HG03469 (cell line): ENCODE measurements around the gene FMO2.

Experiments used
- ATAC-seq: cut with Tn5 transposase; IDR thresholded peaks from one replicate; pipeline ENCODE4 v1.9.1; 2021; ENCODE audit warnings: mild to moderate bottlenecking, moderate library complexity, moderate number of reproducible peaks; ENCODE audit not compliant: unreplicated experiment

FMO2 gene

GRCh38 chr1:171185091-171185490, at the start of gene FMO2:
FMO2 (plus strand) TSS chr1:171185300; CDS start chr1:171185714, 414 bp downstream.
- ATAC-seq, result no peak

DNA sequence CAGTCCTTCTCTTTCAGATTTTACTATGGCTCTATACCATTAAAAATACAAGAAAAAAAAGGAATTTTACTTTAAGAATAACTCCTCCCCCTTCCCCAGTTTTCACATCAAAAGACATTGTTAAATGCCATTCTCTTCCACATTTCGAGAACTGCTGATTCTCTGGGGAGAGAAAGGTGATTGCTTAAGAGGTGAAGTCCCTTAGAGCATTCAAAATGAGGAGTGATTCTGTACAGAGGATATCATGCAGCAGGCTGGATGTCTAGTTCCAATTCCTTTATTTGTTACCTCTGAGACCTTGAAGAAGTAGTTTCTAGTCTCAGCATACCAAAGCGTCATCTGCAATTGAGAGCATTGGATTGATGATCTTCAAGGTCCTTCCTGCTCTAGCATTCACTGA, 47.5 kb upstream of the FMO2 start:
- ATAC-seq, result no peak

DNA sequence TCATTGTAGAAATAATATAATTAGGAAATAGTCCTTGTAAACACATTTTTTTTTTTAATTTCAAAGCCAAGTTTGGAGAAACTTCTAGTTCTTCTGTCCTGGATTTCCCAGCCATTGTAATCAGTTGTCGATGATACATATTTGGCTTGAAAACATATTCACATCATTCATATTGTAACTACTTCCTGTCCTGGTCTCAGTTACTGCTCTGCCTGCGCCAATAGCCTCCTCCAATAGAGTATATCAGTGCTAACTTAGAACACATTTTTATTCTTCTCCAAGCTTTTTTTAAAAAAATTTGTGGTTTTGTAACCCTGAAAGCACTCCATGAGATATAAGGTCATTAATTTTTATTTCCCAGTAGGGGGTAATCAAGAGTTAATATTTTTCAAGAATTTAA, 46.1 kb upstream of the FMO2 start:
- ATAC-seq, result no peak

DNA sequence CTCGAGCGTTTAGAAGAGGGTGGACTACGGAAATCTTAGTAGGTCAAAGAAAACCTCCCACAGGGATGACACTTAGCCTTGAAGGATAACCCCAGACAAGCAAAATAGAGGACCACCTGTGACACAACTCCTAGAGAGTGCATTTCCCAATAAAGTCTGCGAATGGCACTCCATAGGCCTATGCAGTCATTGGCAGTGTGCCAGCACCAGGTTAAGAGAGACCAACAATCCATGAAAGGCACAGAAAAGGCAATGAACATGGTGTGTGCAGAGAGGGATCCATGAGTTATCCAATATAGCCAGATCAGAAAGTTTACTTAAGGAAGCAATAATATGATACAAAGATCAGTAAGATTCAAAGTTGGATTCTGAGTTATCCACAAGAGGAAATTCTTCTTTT, 45.2 kb upstream of the FMO2 start:
- ATAC-seq, result no peak

DNA sequence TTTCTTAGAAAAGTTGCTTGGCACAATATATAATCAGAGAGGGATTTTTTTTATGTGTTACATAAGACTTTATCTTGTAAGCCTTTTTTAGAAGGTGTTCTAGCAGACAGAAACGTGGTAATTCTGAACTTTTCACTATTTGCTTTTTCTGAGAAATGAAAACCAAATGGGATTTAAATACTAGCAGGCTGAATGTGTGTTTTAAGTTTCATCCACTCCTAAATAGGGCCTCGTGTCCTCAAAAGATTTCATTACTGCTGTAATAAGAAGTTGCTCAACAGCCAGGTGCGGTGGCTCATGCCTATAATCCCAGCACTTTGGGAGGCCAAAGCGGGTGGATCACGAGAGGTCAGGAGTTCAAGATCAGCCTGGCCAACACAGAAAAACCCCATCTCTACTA, 44.7 kb upstream of the FMO2 start:
- no peak for ATAC-seq

- ATAC-seq, result no peak
Measured at GRCh38 chr1:171140956-171141687, 44.0 kb upstream of the FMO2 start.

- ATAC-seq, result no peak
Measured at GRCh38 chr1:171141688-171142415, 43.2 kb upstream of the FMO2 start.

DNA sequence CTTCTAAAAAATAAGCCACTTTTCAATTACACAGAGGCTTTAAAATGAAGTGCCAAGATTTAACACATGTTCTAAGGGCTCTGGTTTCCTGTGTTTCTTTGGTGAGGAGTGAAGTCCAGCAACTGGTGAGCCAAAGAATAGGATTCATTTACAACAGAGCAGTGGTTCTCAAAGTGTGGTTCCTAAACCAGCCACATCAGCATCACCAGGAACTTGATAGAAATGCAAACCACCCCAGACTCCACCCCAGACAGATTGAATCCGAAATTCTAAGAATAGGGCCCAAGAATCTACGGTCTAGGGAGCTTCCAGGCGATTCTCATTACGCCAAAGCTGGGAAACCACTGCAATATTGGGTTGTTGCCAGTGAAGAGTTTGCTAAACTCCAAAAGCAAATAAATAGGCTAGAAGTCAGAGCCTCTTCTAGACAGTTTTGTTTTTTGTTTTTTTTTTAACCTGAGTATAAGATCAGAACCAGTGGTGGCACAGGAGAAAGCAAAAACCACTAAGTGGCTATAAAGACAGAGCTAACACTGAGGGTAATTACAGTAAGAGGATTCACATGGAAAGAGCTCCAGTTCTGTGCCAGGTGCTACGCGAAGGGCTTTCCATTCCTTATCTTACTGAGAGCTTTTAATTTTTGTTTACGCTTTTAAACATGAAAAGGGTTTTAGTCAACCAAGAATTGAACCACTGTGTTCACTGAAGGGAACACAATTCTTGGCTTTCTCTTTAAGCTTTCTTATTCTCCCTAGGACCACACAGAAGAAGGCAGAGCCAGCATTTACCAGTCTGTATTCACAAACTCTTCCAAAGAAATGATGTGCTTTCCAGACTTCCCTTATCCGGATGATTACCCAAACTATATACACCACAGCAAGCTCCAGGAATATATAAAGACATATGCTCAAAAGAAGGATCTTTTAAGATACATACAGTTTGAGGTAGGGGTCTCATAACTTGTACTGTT, 42.4 kb upstream of the FMO2 start:
- no peak for ATAC-seq

DNA sequence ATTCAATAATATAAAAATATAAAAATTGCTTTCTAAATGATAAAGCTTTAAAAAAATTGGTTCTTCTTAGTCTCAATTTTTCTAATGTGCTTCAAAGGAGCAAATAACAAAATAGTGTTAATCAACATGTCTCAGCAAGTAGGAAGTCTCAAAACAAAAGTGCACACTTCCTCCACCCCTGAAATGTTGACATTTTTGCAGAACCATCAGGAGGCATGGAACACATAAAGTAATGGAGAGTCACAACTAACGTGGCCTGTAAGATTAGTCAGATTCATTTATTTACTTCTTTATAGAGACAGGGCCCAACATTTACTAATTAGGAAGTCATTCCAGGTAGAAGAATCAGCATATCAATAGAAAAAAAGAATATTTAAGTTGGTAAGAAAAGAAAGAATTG, 34.9 kb upstream of the FMO2 start:
- ATAC-seq, result no peak

DNA sequence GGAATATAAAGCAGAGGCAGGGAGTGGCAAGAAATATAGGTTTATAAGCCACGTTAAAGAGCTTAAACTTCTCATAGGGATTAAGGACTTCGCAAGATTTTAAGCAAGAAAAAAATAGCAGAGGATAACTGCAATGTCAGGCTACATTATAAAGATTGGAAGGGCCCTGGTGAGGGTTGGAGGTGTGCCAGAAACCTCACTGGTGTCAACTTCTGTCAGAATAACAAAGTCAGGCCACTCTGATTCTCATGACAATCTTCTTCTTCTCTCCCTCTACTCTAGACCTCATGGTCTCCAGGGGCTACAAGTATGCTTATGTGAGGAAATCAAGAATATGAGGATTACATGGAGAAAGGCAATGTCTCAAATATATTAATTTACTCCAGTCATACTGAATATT, 32.6 kb upstream of the FMO2 start:
- no peak for ATAC-seq

DNA sequence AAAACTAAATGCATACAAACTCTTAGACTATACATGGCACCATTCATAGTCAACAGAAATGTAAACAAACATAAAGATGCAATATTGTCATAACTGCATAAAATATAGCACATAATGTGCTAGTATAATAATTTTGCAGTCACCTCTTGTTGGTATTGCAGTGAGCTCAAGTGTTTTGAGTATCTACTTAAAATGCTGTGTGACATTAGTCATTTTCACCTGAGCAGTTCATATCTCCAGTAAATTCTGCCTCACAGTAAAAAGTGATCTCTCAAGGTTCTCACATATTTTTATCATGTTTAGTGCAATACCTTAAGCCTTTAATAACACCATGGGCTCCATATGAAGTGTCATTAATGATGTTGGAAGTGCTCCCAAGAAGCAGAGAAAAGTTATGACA, 29.6 kb upstream of the FMO2 start:
- no peak for ATAC-seq

DNA sequence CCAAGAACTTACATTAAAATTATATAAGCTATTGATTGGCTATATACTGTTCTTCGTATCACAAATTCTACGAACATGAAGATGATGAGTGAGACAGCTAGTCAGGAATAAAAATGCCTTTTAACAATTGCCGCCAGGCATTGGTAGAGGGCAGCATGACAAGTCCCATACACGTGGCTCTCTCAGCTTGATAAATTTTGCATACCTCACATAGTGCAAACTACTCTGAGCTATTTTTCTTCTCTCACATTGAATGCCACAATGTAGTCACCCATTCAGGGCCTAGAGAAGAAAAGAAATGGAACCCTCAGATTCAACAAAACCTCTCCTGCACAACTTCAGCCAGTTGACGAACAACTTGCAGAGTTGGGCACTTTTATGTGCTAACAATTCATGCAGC, 27.0 kb upstream of the FMO2 start:
- ATAC-seq, result no peak

GRCh38 chr1:171158551-171158950, 26.5 kb upstream of the FMO2 start:
- ATAC-seq, result no peak

GRCh38 chr1:171159148-171159547, 26.0 kb upstream of the FMO2 start:
- ATAC-seq, result no peak

DNA sequence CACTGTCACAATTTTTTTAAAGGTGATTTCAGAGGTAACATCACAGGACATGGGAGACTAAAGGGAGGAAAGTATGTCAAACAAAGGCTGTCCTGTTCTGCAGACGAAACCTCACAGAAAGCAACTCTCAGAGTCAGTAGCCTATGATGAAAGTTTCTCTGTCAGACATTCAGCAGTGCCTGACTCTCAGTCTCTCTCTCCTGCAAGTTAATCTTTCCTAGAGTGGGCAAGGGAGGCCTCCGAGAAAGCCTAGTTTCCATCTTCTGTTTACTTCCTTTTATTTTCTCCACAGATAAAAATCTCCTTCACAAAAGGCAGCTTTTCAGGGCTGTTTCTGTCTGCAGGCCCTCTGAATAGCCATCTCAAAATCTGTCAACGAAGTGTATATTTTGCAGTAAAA, 24.9 kb upstream of the FMO2 start:
- no peak for ATAC-seq

- no peak for ATAC-seq
Measured at GRCh38 chr1:171160639-171161354, 24.3 kb upstream of the FMO2 start.

DNA sequence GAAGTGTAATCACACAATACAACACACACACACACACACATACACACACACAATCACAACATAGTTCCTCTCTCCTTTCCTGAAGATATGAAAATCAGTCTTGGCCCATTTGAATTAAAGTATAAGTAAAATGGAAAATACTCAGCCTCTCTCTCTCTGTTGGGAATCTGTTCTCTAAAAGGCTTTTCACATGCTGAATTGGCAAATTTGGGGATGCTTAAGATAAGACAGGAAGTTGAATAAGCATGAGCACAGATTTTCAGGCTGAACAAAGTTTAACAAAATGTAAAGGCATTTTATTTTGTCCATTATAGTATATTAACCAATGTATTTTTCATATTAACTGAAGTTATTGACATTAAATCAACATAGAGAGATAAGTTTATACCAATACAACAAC, 23.7 kb upstream of the FMO2 start:
- ATAC-seq, result no peak

DNA sequence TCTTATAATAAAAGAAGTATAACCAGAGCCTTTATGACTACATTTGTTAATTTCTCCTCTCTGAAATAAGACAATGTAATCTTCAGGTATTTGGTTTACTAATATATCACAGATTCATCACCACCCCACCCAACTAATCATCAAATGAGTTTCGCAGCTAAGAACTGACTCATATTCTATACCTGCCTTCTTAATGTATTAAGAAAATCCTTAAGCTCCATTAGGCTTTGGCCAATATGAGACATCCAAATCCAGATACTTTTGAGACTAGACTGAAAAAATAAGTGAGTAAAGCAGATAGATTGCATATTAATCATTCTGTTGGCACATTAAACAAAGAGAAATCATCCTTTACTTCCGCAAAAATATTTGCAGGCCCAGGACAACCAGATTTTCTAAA, 18.7 kb upstream of the FMO2 start:
- no peak for ATAC-seq

- ATAC-seq, result no peak
Measured at GRCh38 chr1:171167785-171168184, 17.3 kb upstream of the FMO2 start.

GRCh38 chr1:171172471-171172870, 12.6 kb upstream of the FMO2 start:
- no peak for ATAC-seq

DNA sequence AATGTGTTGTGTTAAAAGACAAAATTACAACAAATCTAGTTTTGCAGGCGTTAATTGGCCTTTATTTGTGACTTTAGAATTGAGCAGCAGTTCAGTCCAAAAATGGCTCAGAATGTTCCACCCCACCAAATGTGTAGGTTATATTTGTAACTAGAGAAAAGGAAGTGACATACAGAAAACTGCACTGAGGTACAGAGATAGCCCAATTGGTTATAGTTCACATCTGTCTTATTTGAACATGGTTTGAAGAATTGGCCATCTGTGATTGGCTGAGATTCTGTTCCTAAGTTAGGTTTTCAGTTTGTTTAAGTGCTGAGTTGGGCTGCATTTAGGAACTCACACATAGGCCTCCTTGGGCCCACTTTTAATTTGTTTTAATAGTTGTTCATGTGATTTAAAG, 12.0 kb upstream of the FMO2 start:
- no peak for ATAC-seq
